Measurements from ENCODE around the gene ATP2B2.

- TF ChIP-seq ZNF501 (tag by site-specific recombination; IDR thresholded peaks at IDR 0.05) (no peak), ZBTB49 (tag by site-specific recombination; IDR thresholded peaks at IDR 0.05; ENCODE audit: low read depth) (no peak), ZNF292 (tag by site-specific recombination; IDR thresholded peaks at IDR 0.05; ENCODE audit: borderline replicate concordance, low read depth) (no peak), CTCF (tag by site-specific recombination; IDR thresholded peaks at IDR 0.05) (no peak)
Measured at GRCh38 chr3:10474847-10475246, 30.5 kb downstream of the ATP2B2 start.
